Activated naive CD4-positive, alpha-beta T cell treated with Interleukin-2 at 50 U/mL for 16 hours (primary cell): ENCODE data around the gene GRIK1.

Source experiments
- DNase-seq: peaks from one replicate; pipeline ENCODE4 v3.0.0-alpha.2; 2020

Gene GRIK1

DNA sequence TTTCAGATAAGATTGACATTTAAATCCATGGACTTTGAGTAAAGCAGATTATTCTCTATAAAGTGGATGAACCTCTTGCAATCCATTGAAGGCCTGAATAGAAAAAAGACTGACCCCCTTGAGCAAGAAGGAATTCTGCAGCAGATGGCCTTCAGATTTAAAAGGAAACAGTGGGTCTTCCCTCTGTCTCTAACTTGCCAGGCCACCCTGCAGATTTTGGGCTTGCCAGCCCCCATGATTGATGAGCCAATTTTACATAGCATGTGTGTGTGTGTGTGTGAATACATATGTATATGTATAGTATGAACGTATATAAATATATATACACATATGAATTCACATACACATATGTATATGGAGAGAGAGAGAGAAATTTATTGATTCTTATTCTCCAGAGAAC, 113.4 kb downstream of the GRIK1 start:
- no peak for DNase-seq

- no peak for DNase-seq
Measured at GRCh38 chr21:29825936-29826335, 113.9 kb downstream of the GRIK1 start.

GRCh38 chr21:29825345-29825744, 114.5 kb downstream of the GRIK1 start:
- DNase-seq: no peak

DNA sequence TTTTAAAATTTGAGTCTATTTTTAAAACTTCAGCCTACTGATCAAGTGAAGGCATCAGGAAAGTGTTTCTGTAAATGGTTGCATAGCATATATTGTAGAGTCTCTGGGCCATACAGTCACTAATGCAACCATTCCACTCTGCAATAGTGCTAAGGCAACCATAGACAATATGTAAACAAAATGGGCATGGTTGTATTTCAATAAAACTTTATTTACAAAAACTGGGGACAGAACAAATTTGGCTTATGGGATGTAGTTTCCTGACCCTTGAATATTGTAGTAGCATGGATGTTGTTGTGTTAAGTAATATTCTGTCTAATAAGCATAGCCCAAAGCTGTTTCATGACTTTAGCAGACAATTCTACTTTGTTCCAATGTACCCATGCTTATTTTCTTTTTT, 117.7 kb downstream of the GRIK1 start:
- DNase-seq: no peak

DNA sequence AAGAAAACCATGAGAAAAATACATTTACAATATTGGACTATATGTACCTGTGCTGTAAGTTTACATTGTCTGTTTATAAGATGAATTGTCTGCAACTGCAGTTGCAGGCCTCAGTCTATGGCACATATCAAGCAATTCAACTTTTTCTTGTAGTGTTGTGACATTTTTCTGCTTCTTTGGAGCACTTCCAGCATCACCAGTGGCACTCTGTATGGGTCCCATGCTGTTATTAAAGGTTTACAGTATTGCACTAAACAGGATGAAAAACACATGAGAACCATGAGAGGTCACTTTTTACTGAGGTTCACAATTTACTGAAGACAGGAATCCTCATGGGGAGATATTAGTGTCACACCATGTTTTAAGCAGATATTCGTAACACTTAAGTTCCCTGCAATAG, 118.6 kb downstream of the GRIK1 start:
- DNase-seq: no peak

DNA sequence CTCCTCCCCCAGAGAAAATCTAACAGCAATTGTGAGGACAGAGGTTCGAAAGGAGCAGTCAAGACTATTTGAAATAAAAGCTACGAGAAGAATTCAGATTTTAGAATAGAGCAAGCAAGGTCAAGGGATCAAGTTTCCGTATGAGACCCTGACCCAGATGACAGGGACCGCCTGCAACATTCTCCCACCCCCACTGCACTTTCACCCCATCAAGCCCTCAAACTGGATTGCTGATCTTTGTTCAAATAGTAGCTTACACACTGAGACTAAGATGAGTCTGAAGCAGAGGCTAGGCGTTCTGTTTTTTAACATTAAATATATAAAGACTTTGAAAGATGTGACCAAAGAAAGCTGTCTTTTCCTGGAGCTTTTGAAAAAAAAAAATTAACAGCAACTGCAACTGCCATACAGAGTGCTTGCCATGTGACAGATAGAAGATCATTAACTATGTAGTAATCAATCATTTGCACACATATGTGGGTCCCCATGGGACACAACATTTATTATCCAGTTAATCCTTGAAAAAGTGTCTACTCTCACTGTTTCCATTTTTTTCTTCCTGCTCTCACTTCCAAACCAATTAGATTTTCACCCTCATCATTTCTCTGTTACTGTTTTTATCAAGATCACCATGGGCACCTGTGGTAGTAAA, 120.0 kb downstream of the GRIK1 start:
- DNase-seq: no peak

DNA sequence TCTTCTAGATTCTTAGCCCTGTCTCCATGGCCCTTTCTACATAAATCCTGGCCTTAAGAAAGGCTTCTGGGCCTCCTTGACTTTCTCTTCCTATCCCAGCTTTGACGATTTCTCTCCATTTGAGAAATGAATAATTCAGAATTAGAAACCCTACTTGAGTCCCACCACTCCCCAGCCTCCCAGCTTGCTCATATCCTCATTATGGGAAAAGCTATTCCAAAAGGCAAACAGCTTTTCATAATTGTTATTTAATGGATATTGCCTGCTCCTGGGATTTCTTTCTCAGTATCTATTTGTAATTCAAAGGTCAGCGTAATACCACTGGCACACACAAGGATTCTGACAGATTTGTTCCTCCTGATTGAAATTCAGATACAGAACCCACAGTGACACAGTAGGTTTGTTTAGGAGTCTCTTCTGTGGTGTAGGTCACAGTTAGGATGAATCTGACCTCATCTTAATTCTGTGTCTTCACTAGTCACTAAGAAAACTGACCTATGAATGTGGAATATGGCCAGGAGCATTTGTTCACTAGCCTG, 121.3 kb downstream of the GRIK1 start:
- DNase-seq: no peak

DNA sequence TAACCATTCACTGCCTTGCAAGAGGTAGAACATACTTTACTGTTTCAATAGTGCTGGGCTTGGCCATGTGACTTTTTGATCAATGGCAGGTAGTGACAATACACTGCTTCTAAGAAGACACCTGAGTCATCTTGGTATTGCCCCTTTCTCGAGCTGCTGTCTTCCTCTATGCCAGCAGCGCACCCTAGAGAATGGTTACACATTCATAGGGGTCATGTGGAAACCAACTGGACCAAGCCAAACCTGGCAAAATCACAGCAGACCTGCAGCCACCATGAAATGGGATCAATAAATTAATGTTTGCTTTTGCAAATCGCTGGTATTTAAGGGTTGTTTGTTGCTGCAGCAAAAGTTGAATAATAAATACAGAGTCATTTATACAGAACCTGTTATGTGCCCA, 122.3 kb downstream of the GRIK1 start:
- DNase-seq: no peak

- no peak for DNase-seq
Measured at GRCh38 chr21:29812947-29813346, 126.8 kb downstream of the GRIK1 start.

- no peak for DNase-seq
Measured at GRCh38 chr21:29810871-29811270, 128.9 kb downstream of the GRIK1 start.

GRCh38 chr21:29808153-29808552, 131.6 kb downstream of the GRIK1 start:
- DNase-seq: no peak

DNA sequence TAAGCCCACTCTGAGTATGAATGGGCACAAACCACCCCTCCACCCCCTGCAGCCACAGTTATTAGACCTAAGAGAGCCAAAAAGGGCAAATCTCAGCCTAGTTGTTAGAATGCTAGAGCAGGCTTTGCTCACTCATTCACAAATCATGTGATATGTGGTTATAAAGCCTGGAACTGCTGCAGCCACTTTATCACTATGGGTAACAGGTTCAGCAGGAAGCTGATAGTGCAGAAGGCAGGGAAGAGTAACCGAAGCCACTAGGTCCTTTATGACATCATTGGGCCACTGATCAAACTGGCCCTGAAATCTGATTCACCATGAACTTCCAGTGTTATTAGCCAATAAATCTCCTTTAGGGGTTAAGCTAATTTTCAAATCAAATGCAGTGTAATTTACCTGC, 134.7 kb downstream of the GRIK1 start:
- no peak for DNase-seq

GRCh38 chr21:29803191-29803590, 136.6 kb downstream of the GRIK1 start:
- no peak for DNase-seq

- DNase-seq: no peak
Measured at GRCh38 chr21:29801122-29801521, 138.7 kb downstream of the GRIK1 start.

- DNase-seq: no peak
Measured at GRCh38 chr21:29800056-29800455, 139.7 kb downstream of the GRIK1 start.

- DNase-seq: no peak
Measured at GRCh38 chr21:29798840-29799239, 141.0 kb downstream of the GRIK1 start.

GRCh38 chr21:29797155-29797554, 142.6 kb downstream of the GRIK1 start:
- no peak for DNase-seq

DNA sequence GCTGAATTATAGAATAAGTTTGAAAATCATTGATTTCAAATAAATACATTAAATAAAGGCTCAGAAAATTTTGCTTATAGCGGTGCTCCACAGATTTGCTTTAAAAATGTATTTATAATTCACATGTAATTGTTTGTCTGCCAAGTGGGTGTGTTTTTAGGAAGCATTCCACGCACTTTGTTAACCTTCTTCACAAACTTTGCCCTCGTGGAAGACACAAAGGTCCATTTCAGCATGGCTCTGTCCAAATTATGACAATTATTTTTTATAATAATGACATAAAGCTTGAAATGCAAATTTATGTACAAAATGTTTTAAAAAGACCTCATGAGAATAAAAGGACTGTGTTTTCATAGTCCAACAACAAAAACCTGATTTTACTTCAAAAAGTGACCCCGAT, 146.1 kb downstream of the GRIK1 start:
- no peak for DNase-seq

GRCh38 chr21:29789393-29789792, 150.4 kb downstream of the GRIK1 start:
- DNase-seq: no peak

GRCh38 chr21:29788752-29789151, 151.0 kb downstream of the GRIK1 start:
- DNase-seq: no peak

DNA sequence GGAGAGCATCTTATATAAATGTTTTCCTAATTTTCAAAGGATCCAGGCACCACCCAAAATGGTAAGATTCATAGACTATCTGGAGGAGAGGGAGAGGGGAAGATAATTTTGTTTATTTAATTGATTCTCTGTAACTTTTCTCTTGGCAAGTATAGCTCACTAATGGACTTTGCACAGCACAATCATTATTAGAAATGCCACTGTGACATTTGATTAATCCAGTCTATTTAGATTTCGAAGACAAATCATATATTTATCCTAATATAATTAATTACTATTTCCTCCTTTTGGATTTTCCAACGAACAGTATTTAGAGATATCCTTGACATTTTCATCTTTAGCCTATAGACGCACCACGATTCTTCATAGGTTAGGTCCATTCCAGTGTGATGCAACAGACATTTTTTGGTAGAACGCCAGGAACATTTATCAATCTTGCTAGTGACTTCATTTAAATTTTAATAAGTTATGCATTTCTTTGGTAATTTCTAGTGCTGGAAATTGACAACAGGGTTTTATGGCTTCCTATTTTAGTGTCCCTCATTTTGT, 152.4 kb downstream of the GRIK1 start:
- no peak for DNase-seq

GRCh38 chr21:29786496-29787360, 153.1 kb downstream of the GRIK1 start:
- DNase-seq: no peak

DNA sequence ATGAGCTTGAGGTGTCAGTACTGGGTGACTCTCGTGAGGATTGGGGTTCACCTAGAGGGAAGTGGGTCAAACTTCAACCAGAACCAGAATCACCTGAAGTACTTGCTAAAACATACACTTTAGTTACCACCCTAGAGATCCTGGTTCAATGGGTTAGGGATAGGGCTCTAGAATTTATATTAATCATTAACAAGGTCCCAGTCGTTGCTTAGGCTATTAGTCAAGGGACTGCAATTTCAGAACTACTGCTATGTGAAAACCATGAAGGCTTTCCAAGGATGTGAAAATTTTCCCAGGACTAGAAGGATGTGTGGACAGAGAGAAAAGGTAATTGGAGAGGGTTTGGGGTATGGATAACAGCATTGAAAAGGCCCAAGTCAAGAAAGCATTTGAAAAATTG, 162.6 kb downstream of the GRIK1 start:
- no peak for DNase-seq

GRCh38 chr21:29775462-29775861, 164.3 kb downstream of the GRIK1 start:
- no peak for DNase-seq
